ENCODE results near the gene ISY1.

The ISY1 gene

GRCh38 chr3:129120254-129121004 lies 40.4 kb downstream of the ISY1 start:
- H3K36me3 ChIP-seq (ENCODE audit: control insufficient read depth, low read length) = no peaks in the 10 kb centered on the region
- H3K9me3 ChIP-seq (ENCODE audit: control insufficient read depth, insufficient read depth, low read length) = no peaks in the 10 kb centered on the region
- H3K9me2 ChIP-seq (replicated peaks; ENCODE audit: control insufficient read depth, low read length) = no peaks in the 10 kb centered on the region
- peaks cover 17% of the 10 kb centered on the region for H3F3A ChIP-seq (ENCODE audit: control insufficient read depth, insufficient read depth)
- TF ChIP-seq EZH2phosphoT487 (IDR thresholded peaks at IDR 0.05; ENCODE audit: borderline replicate concordance, low read length) = no peak
- TF ChIP-seq CTCF (IDR thresholded peaks at IDR 0.05; ENCODE audit: low read depth, low read length, poor library complexity, severe bottlenecking) = no peak
- peak overlapping the region; percentile 59 for H3K27ac ChIP-seq (ENCODE audit: low read depth, low read length)
- no peaks in the 10 kb centered on the region for H3K27me3 ChIP-seq (ENCODE audit: control insufficient read depth, low read length)
- H3K79me2 ChIP-seq (ENCODE audit: control insufficient read depth, low read length) = peaks cover 5% of the 10 kb centered on the region; the same call in 1 of the 2 replicates
- peak overlapping the region; percentile 87 for H3K4me3 ChIP-seq (ENCODE audit: low read length)
- H3K4me1 ChIP-seq (ENCODE audit: control insufficient read depth, low read length) = peaks cover 39% of the 10 kb centered on the region
- H3K4me2 ChIP-seq (ENCODE audit: low read length) = peak overlapping the region; percentile 97
- peaks cover 5% of the 10 kb centered on the region; the same call in 1 of the 2 replicates for H4K20me1 ChIP-seq (ENCODE audit: control insufficient read depth, insufficient read depth, low read depth, low read length)

- no peaks in the 10 kb centered on the region for H3K27me3 ChIP-seq (ENCODE audit: control insufficient read depth, low read length)
- no peaks in the 10 kb centered on the region for H3K9me3 ChIP-seq (ENCODE audit: control insufficient read depth, insufficient read depth, low read length)
- H3K9me2 ChIP-seq (replicated peaks; ENCODE audit: control insufficient read depth, low read length) = no peaks in the 10 kb centered on the region
- H3K36me3 ChIP-seq (ENCODE audit: control insufficient read depth, low read length) = no peaks in the 10 kb centered on the region
- H3K27ac ChIP-seq (ENCODE audit: low read depth, low read length) = peak overlapping the region; percentile 59
- TF ChIP-seq CTCF (IDR thresholded peaks at IDR 0.05; ENCODE audit: low read depth, low read length, poor library complexity, severe bottlenecking) (no peak), EZH2phosphoT487 (IDR thresholded peaks at IDR 0.05; ENCODE audit: borderline replicate concordance, low read length) (no peak)
- peaks cover 17% of the 10 kb centered on the region for H3F3A ChIP-seq (ENCODE audit: control insufficient read depth, insufficient read depth)
- peak overlapping the region; percentile 97 for H3K4me2 ChIP-seq (ENCODE audit: low read length)
- H3K4me3 ChIP-seq (ENCODE audit: low read length) = peak overlapping the region; percentile 87
- H3K79me2 ChIP-seq (ENCODE audit: control insufficient read depth, low read length) = peaks cover 5% of the 10 kb centered on the region; the same call in 1 of the 2 replicates
- peaks cover 5% of the 10 kb centered on the region; the same call in 1 of the 2 replicates for H4K20me1 ChIP-seq (ENCODE audit: control insufficient read depth, insufficient read depth, low read depth, low read length)
- H3K4me1 ChIP-seq (ENCODE audit: control insufficient read depth, low read length) = peaks cover 39% of the 10 kb centered on the region
Observed at GRCh38 chr3:129119365-129120100, 41.3 kb downstream of the ISY1 start.

GRCh38 chr3:129118745-129119144 lies 42.1 kb downstream of the ISY1 start:
- Histone ChIP-seq H3K27ac (ENCODE audit: low read depth, low read length) (no peak overlapping the region), H3F3A (ENCODE audit: control insufficient read depth, insufficient read depth) (peaks cover 15% of the 10 kb centered on the region), H3K4me1 (ENCODE audit: control insufficient read depth, low read length) (peaks cover 37% of the 10 kb centered on the region), H3K4me2 (ENCODE audit: low read length) (no peak overlapping the region), H3K36me3 (ENCODE audit: control insufficient read depth, low read length) (no peaks in the 10 kb centered on the region), H3K27me3 (ENCODE audit: control insufficient read depth, low read length) (no peaks in the 10 kb centered on the region), H3K9me2 (replicated peaks; ENCODE audit: control insufficient read depth, low read length) (no peaks in the 10 kb centered on the region), H3K9me3 (ENCODE audit: control insufficient read depth, insufficient read depth, low read length) (no peaks in the 10 kb centered on the region), H3K79me2 (ENCODE audit: control insufficient read depth, low read length) (peaks cover 5% of the 10 kb centered on the region; the same call in 1 of the 2 replicates), H3K4me3 (ENCODE audit: low read length) (no peak overlapping the region), H4K20me1 (ENCODE audit: control insufficient read depth, insufficient read depth, low read depth, low read length) (peaks cover 5% of the 10 kb centered on the region; the same call in 1 of the 2 replicates)
- TF ChIP-seq EZH2phosphoT487 (IDR thresholded peaks at IDR 0.05; ENCODE audit: borderline replicate concordance, low read length) (no peak), CTCF (IDR thresholded peaks at IDR 0.05; ENCODE audit: low read depth, low read length, poor library complexity, severe bottlenecking) (no peak)

Measured in DOHH2 (cell line).